PC-9 (cell line): ENCODE data around the gene ATXN3. TPM values are rescaled to one million over a fixed set of nuclear protein-coding genes. Genes with fewer than 3 reads are reported as not detected.

Source experiments
- BruUV-seq: library from RNA; stranded (reverse); fragments of 400-500 nt; replicated peaks from 2 replicates; lab custom pipeline; 2021; lab: Mats Ljungman, UMichigan
- CTCF ChIA-PET: fragments of 300-600 bp; sonication (Branson Sonifier 250); formaldehyde crosslinking; loops from one replicate; lab custom pipeline; 2022; ENCODE audit warnings: antibody characterized with exemption; lab: Charles Lee
- POLR2A ChIA-PET: fragments of 300-600 bp; sonication (Branson Sonifier 250); formaldehyde crosslinking; loops from one replicate; lab custom pipeline; 2022; ENCODE audit warnings: antibody characterized with exemption; ENCODE audit not compliant: unreplicated experiment; lab: Charles Lee
- DNase-seq, 2 experiments: peaks; one replicate each; pipeline versions ENCODE4 v3.0.0 to v3.0.0-alpha.2; 2015 to 2022; ENCODE audit warnings: mixed read lengths in 1 of 2
- H2AFZ ChIP-seq: fragments of 200-600 bp; sonication (generic); 2 replicates; pipeline ENCODE4 v1.8.1; 2017; ENCODE audit warnings: antibody characterized with exemption
- H3F3A ChIP-seq: fragments of 200-600 bp; sonication (generic); 2 replicates; pipeline ENCODE4 v1.8.1; 2017; ENCODE audit warnings: antibody characterized with exemption, mild to moderate bottlenecking, low read depth; ENCODE audit not compliant: insufficient read depth
- H3K27ac ChIP-seq: fragments of 200-600 bp; sonication (generic); 2 replicates; pipeline ENCODE4 v1.6.1; 2016; ENCODE audit warnings: mixed run types
- H3K27me3 ChIP-seq: fragments of 200-600 bp; sonication (generic); 2 replicates; pipeline ENCODE4 v1.6.1; 2016; ENCODE audit warnings: low read depth, mixed run types; ENCODE audit not compliant: insufficient read depth
- H3K36me3 ChIP-seq: fragments of 200-600 bp; sonication (generic); 2 replicates; pipeline ENCODE4 v1.6.1; 2016; ENCODE audit warnings: low read depth, mixed run types
- H3K4me1 ChIP-seq: fragments of 200-600 bp; sonication (generic); replicated peaks from 2 replicates; pipeline ENCODE4 v1.6.1; 2016; ENCODE audit warnings: mixed run types; ENCODE audit not compliant: insufficient read depth
- H3K4me2 ChIP-seq: fragments of 200-600 bp; sonication (generic); 2 replicates; pipeline ENCODE4 v1.6.1; 2017; ENCODE audit warnings: mixed run types
- H3K4me3 ChIP-seq: fragments of 200-600 bp; sonication (generic); 2 replicates; pipeline ENCODE4 v1.6.1; 2016; ENCODE audit warnings: mixed run types
- H3K79me2 ChIP-seq: fragments of 200-600 bp; sonication (generic); 2 replicates; pipeline ENCODE4 v1.6.1; 2017; ENCODE audit warnings: low read depth, mixed run types
- H3K9me2 ChIP-seq: fragments of 200-600 bp; sonication (generic); 2 replicates; pipeline ENCODE4 v1.8.1; 2017; ENCODE audit warnings: mild to moderate bottlenecking; ENCODE audit not compliant: insufficient read depth
- H3K9me3 ChIP-seq: fragments of 200-600 bp; sonication (generic); 2 replicates; pipeline ENCODE4 v1.8.1; 2016; ENCODE audit warnings: low read depth; ENCODE audit not compliant: insufficient read depth
- H4K20me1 ChIP-seq: fragments of 200-600 bp; sonication (generic); 2 replicates; pipeline ENCODE4 v1.8.1; 2017; ENCODE audit not compliant: insufficient read depth
- CTCF ChIP-seq: fragments of 200-600 bp; sonication (generic); conservative IDR thresholded peaks from 2 replicates; pipeline ENCODE4 v1.6.1; 2017; ENCODE audit warnings: mixed run types, antibody characterized with exemption, mild to moderate bottlenecking, moderate library complexity
- EZH2 ChIP-seq: fragments of 200-600 bp; sonication (generic); IDR thresholded peaks from 2 replicates; pipeline ENCODE4 v1.8.0; 2017; ENCODE audit warnings: antibody characterized with exemption, low read depth
- intact Hi-C: fragments of 100-400 bp; cut with micrococcal nuclease; formaldehyde crosslinking; loops from one replicate; pipeline ENCODE4 v1.10.0; 2022; ENCODE audit not compliant: unreplicated experiment
- total RNA-seq: library from RNA; stranded (reverse); gene quantifications from 2 replicates; pipeline ENCODE4 v1.2.3, GENCODE V29; 2021

ATXN3 gene
- total RNA-seq, 1 experiment from 2014 or later: 8.5 TPM

DNA sequence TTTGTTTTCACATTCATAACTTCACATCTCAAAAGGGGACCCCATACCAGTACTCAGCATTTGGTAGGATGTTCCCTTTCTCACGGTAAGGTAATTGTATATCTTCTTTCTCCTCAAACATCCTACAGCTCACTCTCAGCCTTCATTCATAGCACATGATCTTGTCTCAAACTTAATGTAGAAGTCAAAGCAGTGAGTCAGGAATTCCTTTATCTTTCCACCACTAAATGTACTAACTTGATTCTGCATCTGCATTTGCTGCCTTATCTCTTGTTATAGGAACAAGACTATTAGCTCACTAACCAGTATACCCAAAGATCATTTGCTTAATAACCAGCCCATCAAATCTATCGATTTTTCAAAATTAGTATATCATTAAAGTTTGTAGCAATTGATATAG is 38.3 kb upstream of the ATXN3 start:
- intact Hi-C loops: no loop called here
- no peaks in the 10 kb centered on the region for H3K36me3 ChIP-seq
- H3K9me2 ChIP-seq: no peaks in the 10 kb centered on the region
- no peak for DNase-seq
- no peaks in the 10 kb centered on the region for H4K20me1 ChIP-seq
- no peaks in the 10 kb centered on the region for H3K27me3 ChIP-seq
- H3K79me2 ChIP-seq: no peaks in the 10 kb centered on the region
- no peak overlapping the region for H2AFZ ChIP-seq
- no peaks in the 10 kb centered on the region for H3K4me1 ChIP-seq
- no peak overlapping the region for H3K4me2 ChIP-seq
- no peaks in the 10 kb centered on the region for H3F3A ChIP-seq
- H3K27ac ChIP-seq: no peak overlapping the region
- ChIA-PET CTCF (no interaction called here), POLR2A (no interaction called here)
- H3K9me3 ChIP-seq: no peaks in the 10 kb centered on the region
- BruUV-seq: no TSS peak
- TF ChIP-seq CTCF (no peak), EZH2 (no peak)
- H3K4me3 ChIP-seq: no peak overlapping the region

DNA sequence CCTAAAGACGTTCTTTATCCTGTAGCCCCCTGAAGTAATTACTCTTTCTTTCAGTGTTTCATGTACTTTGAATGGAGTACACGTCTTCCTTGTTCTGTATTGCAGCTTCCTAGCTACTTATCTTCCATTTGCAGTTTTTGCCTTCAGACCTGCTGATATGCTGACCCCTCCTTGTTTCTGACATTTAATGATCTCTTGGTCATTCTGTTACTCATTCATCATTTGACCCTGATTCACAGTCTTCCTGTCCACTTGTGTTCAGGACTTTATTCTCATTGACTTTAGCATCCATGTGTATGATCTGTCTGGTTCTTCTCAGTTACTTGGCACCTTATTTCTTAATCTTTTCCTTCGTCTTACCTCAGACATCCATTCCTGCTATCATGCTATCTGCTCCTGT is 37.6 kb upstream of the ATXN3 start:
- intact Hi-C loops: no loop called here
- H3K79me2 ChIP-seq: no peaks in the 10 kb centered on the region
- no peaks in the 10 kb centered on the region for H3K27me3 ChIP-seq
- no peak overlapping the region for H3K27ac ChIP-seq
- no peaks in the 10 kb centered on the region for H3F3A ChIP-seq
- ChIA-PET POLR2A (no interaction called here), CTCF (no interaction called here)
- no TSS peak for BruUV-seq
- no peaks in the 10 kb centered on the region for H3K9me3 ChIP-seq
- no peak overlapping the region for H3K4me3 ChIP-seq
- H4K20me1 ChIP-seq: no peaks in the 10 kb centered on the region
- H2AFZ ChIP-seq: no peak overlapping the region
- H3K9me2 ChIP-seq: no peaks in the 10 kb centered on the region
- H3K4me2 ChIP-seq: no peak overlapping the region
- TF ChIP-seq CTCF (no peak), EZH2 (no peak)
- H3K4me1 ChIP-seq: no peaks in the 10 kb centered on the region
- no peak for DNase-seq
- H3K36me3 ChIP-seq: no peaks in the 10 kb centered on the region

DNA sequence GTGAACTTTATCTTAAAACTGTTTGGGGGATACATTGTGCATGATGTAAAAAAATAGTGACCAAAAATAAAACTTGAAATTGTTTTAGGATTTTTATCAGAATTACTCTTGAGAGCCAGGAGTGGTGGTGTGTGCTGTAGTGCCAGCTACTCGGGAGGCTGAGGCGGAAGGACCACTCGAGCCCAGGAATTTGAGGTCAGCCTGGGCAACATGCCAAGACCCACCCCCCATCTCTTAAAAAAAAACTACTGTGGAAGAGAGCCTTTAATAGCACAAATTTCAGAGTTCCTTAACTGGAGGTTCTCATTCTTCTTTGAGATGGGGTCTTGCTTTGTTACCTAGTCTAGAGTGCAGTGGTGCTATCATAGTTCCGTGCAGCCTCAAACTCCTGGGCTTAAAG is 36.9 kb upstream of the ATXN3 start:
- intact Hi-C loops: no loop called here
- CTCF ChIA-PET: no interaction called here
- no TSS peak for BruUV-seq

More for the DNA sequence above, 36.9 kb upstream of the ATXN3 start:
- H3K4me2 ChIP-seq: no peak overlapping the region
- TF ChIP-seq CTCF (no peak), EZH2 (no peak)
- no peaks in the 10 kb centered on the region for H3K9me3 ChIP-seq
- no peak overlapping the region for H2AFZ ChIP-seq
- no peak for DNase-seq
- H3K4me1 ChIP-seq: no peaks in the 10 kb centered on the region
- no peaks in the 10 kb centered on the region for H3F3A ChIP-seq
- H3K27ac ChIP-seq: no peak overlapping the region
- H3K79me2 ChIP-seq: no peaks in the 10 kb centered on the region
- H3K4me3 ChIP-seq: no peak overlapping the region
- POLR2A ChIA-PET: no interaction called here
- no peaks in the 10 kb centered on the region for H3K36me3 ChIP-seq
- H4K20me1 ChIP-seq: no peaks in the 10 kb centered on the region
- no peaks in the 10 kb centered on the region for H3K9me2 ChIP-seq
- no peaks in the 10 kb centered on the region for H3K27me3 ChIP-seq
